ENCODE measurements around the gene FAM83E. TPM values are rescaled to one million over a fixed set of nuclear protein-coding genes. Genes with fewer than 3 reads are reported as not detected.

Gene FAM83E
- polyA plus RNA-seq, 3 donors, result not detected

GRCh38 chr19:48571378-48572162 is 43.3 kb downstream of the FAM83E start:
- Histone ChIP-seq H3K9me3 (replicated peaks in 1 of 2; ENCODE audit: control insufficient read depth in 1 of 2, insufficient read depth in 1 of 2, low read length in 2 of 2) (no peaks in the 10 kb centered on the region), H3K79me2 (ENCODE audit: insufficient read depth, low read length) (no peaks in the 10 kb centered on the region), H3K4me1 (ENCODE audit: control insufficient read depth in 1 of 2, insufficient read depth in 2 of 2, low read length in 2 of 2) (no peaks in the 10 kb centered on the region), H3K9ac (ENCODE audit: insufficient read depth, low read length, poor library complexity, severe bottlenecking) (no peak overlapping the region), H3K4me3 (replicated peaks in 1 of 3; ENCODE audit: low read depth in 2 of 3, low read length in 3 of 3) (no peak overlapping the region), H3K4me2 (replicated peaks; ENCODE audit: extremely low read depth, low read length, poor library complexity, severe bottlenecking) (no peak overlapping the region), H3K27me3 (ENCODE audit: control insufficient read depth in 2 of 2, insufficient read depth in 2 of 2, low read length in 2 of 2) (peaks cover 0 to 5% of the 10 kb centered on the region in 2 donors), H2AFZ (ENCODE audit: insufficient read depth, low read depth, low read length, poor library complexity, severe bottlenecking) (no peak overlapping the region), H3K36me3 (replicated peaks in 1 of 2; ENCODE audit: control insufficient read depth in 1 of 2, insufficient read depth in 2 of 2, low read length in 2 of 2) (no peaks in the 10 kb centered on the region), H4K20me1 (ENCODE audit: insufficient read depth, low read length) (no peaks in the 10 kb centered on the region), H3K27ac (ENCODE audit: low read depth in 1 of 2, low read length in 2 of 2) (no peak overlapping the region)
- Mint-ChIP-seq H3K36me3 (no peaks in the 10 kb centered on the region), H3K27me3 (ENCODE audit: low read depth in 3 of 3) (peaks cover 14 to 29% (median 28%) of the 10 kb centered on the region in 3 donors), H3K4me3 (no peak overlapping the region), H3K27ac (peak overlapping the region in 2 of 7 donors; percentile 10 to 28), H3K4me1 (no peaks in the 10 kb centered on the region), H3K9me3 (peaks cover 0 to 3% (median 0%) of the 10 kb centered on the region in 7 donors)
- TF ChIP-seq CTCF (IDR thresholded peaks at IDR 0.05), result no peak
- WGBS (ENCODE audit: insufficient coverage), result 85% methylated on average over 4 of the region's 5 CpGs
- intact Hi-C loops (cut with micrococcal nuclease), result no loop called here
- no peak for DNase-seq

GRCh38 chr19:48569814-48570213 is 45.1 kb downstream of the FAM83E start:
- Histone ChIP-seq H3K4me3 (replicated peaks in 1 of 3; ENCODE audit: low read depth in 2 of 3, low read length in 3 of 3) (no peak overlapping the region), H3K9me3 (replicated peaks in 1 of 2; ENCODE audit: control insufficient read depth in 1 of 2, insufficient read depth in 1 of 2, low read length in 2 of 2) (no peaks in the 10 kb centered on the region), H3K4me2 (replicated peaks; ENCODE audit: extremely low read depth, low read length, poor library complexity, severe bottlenecking) (no peak overlapping the region), H3K9ac (ENCODE audit: insufficient read depth, low read length, poor library complexity, severe bottlenecking) (no peak overlapping the region), H3K36me3 (replicated peaks in 1 of 2; ENCODE audit: control insufficient read depth in 1 of 2, insufficient read depth in 2 of 2, low read length in 2 of 2) (no peaks in the 10 kb centered on the region), H3K4me1 (ENCODE audit: control insufficient read depth in 1 of 2, insufficient read depth in 2 of 2, low read length in 2 of 2) (no peaks in the 10 kb centered on the region), H3K79me2 (ENCODE audit: insufficient read depth, low read length) (no peaks in the 10 kb centered on the region), H4K20me1 (ENCODE audit: insufficient read depth, low read length) (no peaks in the 10 kb centered on the region), H3K27ac (ENCODE audit: low read depth in 1 of 2, low read length in 2 of 2) (no peak overlapping the region), H3K27me3 (ENCODE audit: control insufficient read depth in 2 of 2, insufficient read depth in 2 of 2, low read length in 2 of 2) (peaks cover 0 to 5% of the 10 kb centered on the region in 2 donors), H2AFZ (ENCODE audit: insufficient read depth, low read depth, low read length, poor library complexity, severe bottlenecking) (no peak overlapping the region)
- Mint-ChIP-seq H3K4me1 (no peaks in the 10 kb centered on the region), H3K36me3 (no peaks in the 10 kb centered on the region), H3K27me3 (ENCODE audit: low read depth in 3 of 3) (peaks cover 14 to 29% (median 24%) of the 10 kb centered on the region in 3 donors), H3K27ac (no peak overlapping the region), H3K9me3 (peaks cover 0 to 3% (median 0%) of the 10 kb centered on the region in 7 donors), H3K4me3 (no peak overlapping the region)
- TF ChIP-seq CTCF (IDR thresholded peaks at IDR 0.05), result no peak
- DNase-seq, result no peak
- 74% methylated on average over 11 of the region's 11 CpGs for WGBS (ENCODE audit: insufficient coverage)
- intact Hi-C loops (cut with micrococcal nuclease), result no loop called here
